Esophagus squamous epithelium (tissue), 4 donors: ENCODE measurements around the gene ATP6V1A.

Experiments
- POLR2A ChIP-seq, 4 donors: fragments of 450-650 bp; IDR thresholded peaks; one replicate each; pipeline ENCODE4 v1.6.1; 2017; ENCODE audit warnings: antibody characterized with exemption in 4 of 4, mild to moderate bottlenecking in 4 of 4, moderate library complexity in 3 of 4
- TF ChIP-seq, protein P1 (sequence below), 6 experiments: fragments of 450-650 bp in 4 of 6; fragments of 200-600 bp in 2 of 6; sonication (generic) in 2 of 6; IDR thresholded peaks; one replicate each; pipeline ENCODE4 v1.5.1; 2016 to 2019; ENCODE audit warnings: antibody characterized with exemption in 6 of 6, mild to moderate bottlenecking in 4 of 6, moderate library complexity in 4 of 6

DNA sequence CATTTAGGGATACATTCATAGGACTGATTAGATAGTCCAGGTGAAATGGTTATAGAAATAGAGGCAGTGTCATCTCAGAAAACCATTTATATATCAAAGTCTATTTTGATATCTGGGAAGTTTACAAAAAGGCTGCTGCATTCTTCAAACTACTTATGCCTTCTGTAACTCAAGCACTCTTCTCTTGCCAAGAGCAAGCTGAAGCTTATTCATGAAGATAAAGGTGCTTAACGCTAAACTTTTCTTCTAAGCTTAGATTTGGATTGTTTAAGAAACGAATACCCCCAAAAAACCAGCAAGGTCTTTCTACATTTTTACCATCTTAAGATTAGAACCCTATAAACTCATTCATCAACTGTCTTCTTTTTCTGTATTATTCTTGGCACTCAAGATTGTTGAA, 27.1 kb upstream of the ATP6V1A start:
- TF ChIP-seq, protein P1, sequence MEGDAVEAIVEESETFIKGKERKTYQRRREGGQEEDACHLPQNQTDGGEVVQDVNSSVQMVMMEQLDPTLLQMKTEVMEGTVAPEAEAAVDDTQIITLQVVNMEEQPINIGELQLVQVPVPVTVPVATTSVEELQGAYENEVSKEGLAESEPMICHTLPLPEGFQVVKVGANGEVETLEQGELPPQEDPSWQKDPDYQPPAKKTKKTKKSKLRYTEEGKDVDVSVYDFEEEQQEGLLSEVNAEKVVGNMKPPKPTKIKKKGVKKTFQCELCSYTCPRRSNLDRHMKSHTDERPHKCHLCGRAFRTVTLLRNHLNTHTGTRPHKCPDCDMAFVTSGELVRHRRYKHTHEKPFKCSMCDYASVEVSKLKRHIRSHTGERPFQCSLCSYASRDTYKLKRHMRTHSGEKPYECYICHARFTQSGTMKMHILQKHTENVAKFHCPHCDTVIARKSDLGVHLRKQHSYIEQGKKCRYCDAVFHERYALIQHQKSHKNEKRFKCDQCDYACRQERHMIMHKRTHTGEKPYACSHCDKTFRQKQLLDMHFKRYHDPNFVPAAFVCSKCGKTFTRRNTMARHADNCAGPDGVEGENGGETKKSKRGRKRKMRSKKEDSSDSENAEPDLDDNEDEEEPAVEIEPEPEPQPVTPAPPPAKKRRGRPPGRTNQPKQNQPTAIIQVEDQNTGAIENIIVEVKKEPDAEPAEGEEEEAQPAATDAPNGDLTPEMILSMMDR (IDR thresholded peaks at IDR 0.05) = no peak
- no peak for TF ChIP-seq POLR2A (IDR thresholded peaks at IDR 0.05)
